Measurements from ENCODE around the gene TSPO.

GRCh38 chr22:43209971-43210370 is 58.6 kb downstream of the TSPO start:
- no peak for TF ChIP-seq CTCF (optimal IDR thresholded peaks at IDR 0.05 in 1 of 3, IDR thresholded peaks at IDR 0.05 in 1 of 3, conservative IDR thresholded peaks at IDR 0.05 in 1 of 3; ENCODE audit: extremely low read depth in 1 of 3, insufficient read depth in 2 of 3, low read length in 3 of 3)
- no peak for TF ChIP-seq EZH2 (IDR thresholded peaks at IDR 0.05; ENCODE audit: low read length)
